CD4-positive, alpha-beta T cell treated with Interleukin-15 for 4 hours (primary cell): ENCODE results near the gene PI4KA.

ENCODE experiments used
- DNase-seq: peaks from one replicate; pipeline ENCODE4 v3.0.0-alpha.2; 2020; ENCODE audit warnings: low spot score

PI4KA gene

GRCh38 chr22:20815477-20816050, 43.0 kb downstream of the PI4KA start:
- no peak for DNase-seq

- no peak for DNase-seq
Measured at GRCh38 chr22:20814221-20814808, 44.3 kb downstream of the PI4KA start.

- no peak for DNase-seq
Measured at GRCh38 chr22:20813056-20813455, 45.6 kb downstream of the PI4KA start.

- no peak for DNase-seq
Measured at GRCh38 chr22:20811971-20812660, 46.5 kb downstream of the PI4KA start.

- no peak for DNase-seq
Measured at GRCh38 chr22:20811171-20811570, 47.4 kb downstream of the PI4KA start.

- no peak for DNase-seq
Measured at GRCh38 chr22:20810645-20811044, 48.0 kb downstream of the PI4KA start.

GRCh38 chr22:20809538-20810185, 48.9 kb downstream of the PI4KA start:
- no peak for DNase-seq

- no peak for DNase-seq
Measured at GRCh38 chr22:20808844-20809243, 49.8 kb downstream of the PI4KA start.

GRCh38 chr22:20807315-20807752, 51.3 kb downstream of the PI4KA start:
- DNase-seq: no peak

- no peak for DNase-seq
Measured at GRCh38 chr22:20805972-20806471, 52.6 kb downstream of the PI4KA start.

GRCh38 chr22:20804650-20805049, 54.0 kb downstream of the PI4KA start:
- no peak for DNase-seq

- DNase-seq: peak; percentile 13
Measured at GRCh38 chr22:20803696-20804324, 54.8 kb downstream of the PI4KA start.

- no peak for DNase-seq
Measured at GRCh38 chr22:20802922-20803553, 55.6 kb downstream of the PI4KA start.

GRCh38 chr22:20802452-20802851, 56.2 kb downstream of the PI4KA start:
- no peak for DNase-seq

- DNase-seq: no peak
Measured at GRCh38 chr22:20799449-20799848, 59.2 kb downstream of the PI4KA start.

- DNase-seq: no peak
Measured at GRCh38 chr22:20798974-20799373, 59.6 kb downstream of the PI4KA start.

- no peak for DNase-seq
Measured at GRCh38 chr22:20798218-20798617, 60.4 kb downstream of the PI4KA start.

- no peak for DNase-seq
Measured at GRCh38 chr22:20796731-20797130, 61.9 kb downstream of the PI4KA start.

- no peak for DNase-seq
Measured at GRCh38 chr22:20794650-20795413, 63.8 kb downstream of the PI4KA start.

GRCh38 chr22:20793748-20794649, 64.6 kb downstream of the PI4KA start:
- no peak for DNase-seq
